ENCODE measurements around the gene TXNDC12. TPM values are rescaled to one million over a fixed set of nuclear protein-coding genes. Genes with fewer than 3 reads are reported as not detected.
A peak's percentile ranks its signal among the peaks of the same experiment; 100 is the strongest.
"Not testable (repeated sequence)": the region's sequence is repeated elsewhere in the genome, so short reads cannot be mapped to it uniquely, and the experiment has no call there.

TXNDC12 gene
- total RNA-seq, 4 donors from 2014 or later = 5.9 to 67.1 (median 39.1) TPM

GRCh38 chr1:52056163-52056936 lies 1.4 kb upstream of the TXNDC12 start, which contains the start of gene BTF3L4:
Gene BTF3L4, plus strand, starts transcription at chr1:52056295. Its CDS starts 3,553 bp downstream, at chr1:52059848.
- Histone ChIP-seq H3K4me1 (peaks cover 0 to 10% of the 10 kb centered on the region in 2 donors), H3K27ac (peak within 1 kb of the TSS; percentile 90), H3K27me3 (no peaks in the 10 kb centered on the region), H3K36me3 (no peaks in the 10 kb centered on the region), H3K9me3 (no peaks in the 10 kb centered on the region), H3K4me3 (peak within 1 kb of the TSS; percentile 65 to 77)
- intact Hi-C loops (cut with DNase I; ENCODE audit: low total_unique reads) = no loop called here
- TF ChIP-seq CTCF (IDR thresholded peaks at IDR 0.05) (no peak), POLR2A (IDR thresholded peaks at IDR 0.05) (peak; percentile 48 to 78)
- peak; percentile 90 to 94 for DNase-seq

GRCh38 chr1:52055866-52056162 lies 823 bp upstream of the TXNDC12 start:
- no peaks in the 10 kb centered on the region for H3K9me3 ChIP-seq
- H3K4me1 ChIP-seq = peaks cover 0 to 10% of the 10 kb centered on the region in 2 donors
- intact Hi-C loops (cut with DNase I; ENCODE audit: low total_unique reads) = no loop called here
- no peak for DNase-seq
- H3K36me3 ChIP-seq = no peaks in the 10 kb centered on the region
- peak overlapping the region; percentile 90 for H3K27ac ChIP-seq
- H3K27me3 ChIP-seq = no peaks in the 10 kb centered on the region
- peak overlapping the region; percentile 65 to 77 for H3K4me3 ChIP-seq
- no peak for TF ChIP-seq CTCF (IDR thresholded peaks at IDR 0.05)
- no peak for TF ChIP-seq POLR2A (IDR thresholded peaks at IDR 0.05)

DNA sequence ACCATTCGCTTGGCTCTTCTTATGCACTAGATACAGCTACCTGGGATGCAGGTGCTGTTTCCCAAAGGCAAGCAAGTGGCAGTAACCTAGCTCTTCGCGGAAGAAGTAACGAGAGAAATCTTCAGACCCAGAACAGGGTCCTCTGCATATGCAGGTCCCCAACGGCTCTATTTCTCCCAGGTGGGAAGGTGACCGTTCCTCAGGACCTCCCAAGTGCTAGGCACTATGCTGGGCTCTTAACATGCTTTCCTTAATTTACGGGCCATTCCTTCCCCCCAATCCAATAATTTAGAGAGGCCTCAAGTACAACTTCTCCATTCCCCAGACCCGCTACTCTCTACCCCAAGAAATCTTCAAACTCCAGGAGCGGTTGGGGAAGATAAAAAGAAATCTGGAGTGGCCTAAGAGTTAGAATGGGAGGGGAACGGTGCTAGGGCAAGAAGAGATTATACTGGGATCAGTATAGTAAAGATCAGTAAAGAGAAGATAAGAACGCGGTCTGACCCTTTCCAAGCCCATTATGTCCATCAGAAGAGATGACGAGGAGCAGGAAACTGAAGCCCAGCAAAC lies 410 bp downstream of the TXNDC12 start:
- Histone ChIP-seq H3K4me1 (peaks cover 0 to 5% of the 10 kb centered on the region in 2 donors), H3K27me3 (no peaks in the 10 kb centered on the region), H3K27ac (peak overlapping the region; percentile 90), H3K9me3 (no peaks in the 10 kb centered on the region), H3K4me3 (peak overlapping the region; percentile 65 to 77), H3K36me3 (no peaks in the 10 kb centered on the region)
- TF ChIP-seq POLR2A (IDR thresholded peaks at IDR 0.05) = no peak
- TF ChIP-seq CTCF (IDR thresholded peaks at IDR 0.05) = no peak
- DNase-seq = no peak
- intact Hi-C loops (cut with DNase I; ENCODE audit: low total_unique reads) = no loop called here

GRCh38 chr1:52053862-52054261 lies 1.1 kb downstream of the TXNDC12 start:
- no peak overlapping the region for H3K27ac ChIP-seq
- TF ChIP-seq CTCF (IDR thresholded peaks at IDR 0.05) = no peak
- no peak for TF ChIP-seq POLR2A (IDR thresholded peaks at IDR 0.05)
- no peaks in the 10 kb centered on the region for H3K36me3 ChIP-seq
- DNase-seq = no peak
- H3K4me3 ChIP-seq = peak overlapping the region in 1 of 2 donors; percentile 77
- no peaks in the 10 kb centered on the region for H3K9me3 ChIP-seq
- intact Hi-C loops (cut with DNase I; ENCODE audit: low total_unique reads) = no loop called here
- no peaks in the 10 kb centered on the region for H3K4me1 ChIP-seq
- no peaks in the 10 kb centered on the region for H3K27me3 ChIP-seq

DNA sequence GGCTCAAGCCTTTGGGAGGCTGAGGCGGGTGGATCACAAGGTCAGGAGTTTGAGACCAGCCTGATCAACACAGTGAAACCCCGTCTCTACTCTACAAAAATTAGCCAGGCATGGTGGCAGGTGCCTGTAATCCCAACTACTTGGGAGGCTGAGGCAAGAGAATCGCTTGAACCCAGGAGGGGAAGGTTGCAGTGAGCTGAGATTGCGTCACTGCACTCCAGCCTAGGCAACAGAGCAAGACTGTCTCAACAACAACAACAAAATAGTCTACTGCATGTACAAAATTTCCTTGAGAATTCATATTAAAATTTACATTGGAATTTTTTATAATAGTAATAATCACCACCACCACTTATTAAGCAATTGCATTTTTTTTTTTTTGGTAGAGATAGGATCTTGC lies 5.7 kb downstream of the TXNDC12 start:
- H3K27me3 ChIP-seq; H3K27ac ChIP-seq; H3K36me3 ChIP-seq; intact Hi-C loops (cut with DNase I; ENCODE audit: low total_unique reads); H3K4me1 ChIP-seq; H3K9me3 ChIP-seq; DNase-seq; H3K4me3 ChIP-seq: not testable (repeated sequence)

GRCh38 chr1:52045666-52046195 lies 9.3 kb downstream of the TXNDC12 start:
- H3K27me3 ChIP-seq; H3K27ac ChIP-seq; H3K36me3 ChIP-seq; H3K9me3 ChIP-seq; H3K4me1 ChIP-seq; H3K4me3 ChIP-seq; intact Hi-C loops (cut with DNase I; ENCODE audit: low total_unique reads); DNase-seq: not testable (repeated sequence)

Data from uterus (tissue), 4 donors.